Thyroid gland (tissue), 4 donors: ENCODE data around the gene SEC14L1. TPM values are rescaled to one million over a fixed set of nuclear protein-coding genes. Genes with fewer than 3 reads are reported as not detected.

ENCODE experiments used
- DNase-seq, 2 donors: peaks; one replicate each; pipeline ENCODE4 v3.0.0-alpha.2; 2019
- H3K27ac ChIP-seq, 3 donors: fragments of 200-600 bp; sonication (generic); 1 replicate in 2 of 3; 2 replicates in 1 of 3; pipeline ENCODE4 v1.5.1; 2016 to 2019; ENCODE audit warnings: mild to moderate bottlenecking in 1 of 3, moderate library complexity in 1 of 3
- H3K27me3 ChIP-seq: fragments of 200-600 bp; sonication (generic); one replicate; pipeline ENCODE4 v1.5.1; 2019
- H3K36me3 ChIP-seq, 2 donors: fragments of 200-600 bp; sonication (generic); one replicate each; pipeline ENCODE4 v1.5.1; 2016 to 2019
- H3K4me1 ChIP-seq, 2 donors: fragments of 200-600 bp; sonication (generic); one replicate each; pipeline ENCODE4 v1.5.1; 2017 to 2019
- H3K4me3 ChIP-seq, 3 donors: fragments of 200-600 bp; sonication (generic); replicated peaks in 1 of 3; 1 replicate in 2 of 3; 2 replicates in 1 of 3; pipeline ENCODE4 v1.5.1; 2016; ENCODE audit warnings: mild to moderate bottlenecking in 1 of 3
- H3K9me3 ChIP-seq: fragments of 200-600 bp; sonication (generic); one replicate; pipeline ENCODE4 v1.5.1; 2017
- POLR2A ChIP-seq, 2 donors: fragments of 450-650 bp; IDR thresholded peaks; one replicate each; pipeline ENCODE4 v1.6.1; 2017; ENCODE audit warnings: antibody characterized with exemption in 2 of 2, mild to moderate bottlenecking in 2 of 2, moderate library complexity in 1 of 2
- WGBS, 2 donors: methylation state at CpG; one replicate each; pipeline ENCODE4 v1.1.5; 2017; 5-methylcytosine and 5-hydroxymethylcytosine counted together
- intact Hi-C: fragments of 100-400 bp; cut with DNase I; formaldehyde crosslinking; loops from one replicate; pipeline ENCODE4 v1.15.1; 2023
- total RNA-seq, 4 donors: library from RNA; depleted of rRNA; stranded (reverse); fragments of >200 nt; gene quantifications; one replicate each; pipeline ENCODE4 v1.2.3, GENCODE V29; 2016
- TF ChIP-seq, protein P1 (sequence below), 6 experiments: fragments of 200-600 bp in 3 of 6; fragments of 450-650 bp in 3 of 6; sonication (generic) in 3 of 6; IDR thresholded peaks; one replicate each; pipeline ENCODE4 v1.5.1; 2016 to 2019; ENCODE audit warnings: antibody characterized with exemption in 6 of 6, mild to moderate bottlenecking in 2 of 6, inconsistent platforms in 1 of 6, moderate library complexity in 1 of 6

Gene SEC14L1
- total RNA-seq, 4 donors from 2014 or later = 57.6 to 287 (median 102) TPM

GRCh38 chr17:77180503-77181357, 40.0 kb downstream of the SEC14L1 start:
- peak; percentile 34 to 47 for DNase-seq
- 60 to 61% methylated on average over 16 of the region's 16 CpGs for WGBS, 2 donors
- Histone ChIP-seq H3K36me3 (no peaks in the 10 kb centered on the region), H3K9me3 (no peaks in the 10 kb centered on the region), H3K4me3 (no peak overlapping the region), H3K27me3 (no peaks in the 10 kb centered on the region), H3K27ac (peak overlapping the region in 1 of 3 donors; percentile 37), H3K4me1 (peaks cover 57 to 60% of the 10 kb centered on the region in 2 donors)
- intact Hi-C loops = no loop called here
- TF ChIP-seq, protein P1, sequence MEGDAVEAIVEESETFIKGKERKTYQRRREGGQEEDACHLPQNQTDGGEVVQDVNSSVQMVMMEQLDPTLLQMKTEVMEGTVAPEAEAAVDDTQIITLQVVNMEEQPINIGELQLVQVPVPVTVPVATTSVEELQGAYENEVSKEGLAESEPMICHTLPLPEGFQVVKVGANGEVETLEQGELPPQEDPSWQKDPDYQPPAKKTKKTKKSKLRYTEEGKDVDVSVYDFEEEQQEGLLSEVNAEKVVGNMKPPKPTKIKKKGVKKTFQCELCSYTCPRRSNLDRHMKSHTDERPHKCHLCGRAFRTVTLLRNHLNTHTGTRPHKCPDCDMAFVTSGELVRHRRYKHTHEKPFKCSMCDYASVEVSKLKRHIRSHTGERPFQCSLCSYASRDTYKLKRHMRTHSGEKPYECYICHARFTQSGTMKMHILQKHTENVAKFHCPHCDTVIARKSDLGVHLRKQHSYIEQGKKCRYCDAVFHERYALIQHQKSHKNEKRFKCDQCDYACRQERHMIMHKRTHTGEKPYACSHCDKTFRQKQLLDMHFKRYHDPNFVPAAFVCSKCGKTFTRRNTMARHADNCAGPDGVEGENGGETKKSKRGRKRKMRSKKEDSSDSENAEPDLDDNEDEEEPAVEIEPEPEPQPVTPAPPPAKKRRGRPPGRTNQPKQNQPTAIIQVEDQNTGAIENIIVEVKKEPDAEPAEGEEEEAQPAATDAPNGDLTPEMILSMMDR (IDR thresholded peaks at IDR 0.05) = no peak
- TF ChIP-seq POLR2A (IDR thresholded peaks at IDR 0.05) = no peak

- WGBS, 2 donors = 62 to 74% methylated on average over 16 of the region's 16 CpGs
- H3K27me3 ChIP-seq = no peaks in the 10 kb centered on the region
- H3K4me1 ChIP-seq = peaks cover 63 to 71% of the 10 kb centered on the region in 2 donors
- no peak overlapping the region for H3K4me3 ChIP-seq
- no peaks in the 10 kb centered on the region for H3K9me3 ChIP-seq
- H3K27ac ChIP-seq = peak overlapping the region in 1 of 3 donors; percentile 64
- TF ChIP-seq POLR2A (IDR thresholded peaks at IDR 0.05) = no peak
- TF ChIP-seq, protein P1 (IDR thresholded peaks at IDR 0.05) = no peak
- DNase-seq = no peak
- intact Hi-C loops = no loop called here
- no peaks in the 10 kb centered on the region for H3K36me3 ChIP-seq
These were observed 41.7 kb downstream of the SEC14L1 start for GRCh38 chr17:77182205-77183172.

GRCh38 chr17:77184474-77184873, 43.7 kb downstream of the SEC14L1 start:
- Histone ChIP-seq H3K27me3 (no peaks in the 10 kb centered on the region), H3K4me3 (no peak overlapping the region), H3K27ac (peak overlapping the region in 2 of 3 donors; percentile 64 to 80), H3K36me3 (no peaks in the 10 kb centered on the region), H3K4me1 (peaks cover 63 to 72% of the 10 kb centered on the region in 2 donors), H3K9me3 (no peaks in the 10 kb centered on the region)
- no peak for DNase-seq
- 67 to 80% methylated on average over 4 of the region's 4 CpGs for WGBS, 2 donors
- TF ChIP-seq, protein P1 (IDR thresholded peaks at IDR 0.05) = no peak
- no peak for TF ChIP-seq POLR2A (IDR thresholded peaks at IDR 0.05)
- intact Hi-C loops = no loop called here

- Histone ChIP-seq H3K4me3 (no peak overlapping the region), H3K9me3 (no peaks in the 10 kb centered on the region), H3K36me3 (no peaks in the 10 kb centered on the region), H3K4me1 (peaks cover 64 to 72% of the 10 kb centered on the region in 2 donors), H3K27me3 (no peaks in the 10 kb centered on the region), H3K27ac (peak overlapping the region; percentile 64 to 80 (median 78))
- peak; percentile 50 to 68 for DNase-seq
- TF ChIP-seq, protein P1 (IDR thresholded peaks at IDR 0.05) = no peak
- no peak for TF ChIP-seq POLR2A (IDR thresholded peaks at IDR 0.05)
- WGBS, 2 donors = 29 to 30% methylated on average over 7 of the region's 7 CpGs
- intact Hi-C loops = no loop called here
These were observed 44.4 kb downstream of the SEC14L1 start for GRCh38 chr17:77185137-77185536.
